NB4 (cell line): ENCODE data around the gene RTN4IP1.

Experiments used
- CTCF ChIP-seq: IDR thresholded peaks from one replicate; pipeline ENCODE4 v1.5.1; 2012; ENCODE audit warnings: low read depth, low read length
- TF ChIP-seq, protein P1 (sequence below): IDR thresholded peaks from 2 replicates; pipeline ENCODE4 v1.6.1; 2011; ENCODE audit warnings: low read depth, low read length

DNA sequence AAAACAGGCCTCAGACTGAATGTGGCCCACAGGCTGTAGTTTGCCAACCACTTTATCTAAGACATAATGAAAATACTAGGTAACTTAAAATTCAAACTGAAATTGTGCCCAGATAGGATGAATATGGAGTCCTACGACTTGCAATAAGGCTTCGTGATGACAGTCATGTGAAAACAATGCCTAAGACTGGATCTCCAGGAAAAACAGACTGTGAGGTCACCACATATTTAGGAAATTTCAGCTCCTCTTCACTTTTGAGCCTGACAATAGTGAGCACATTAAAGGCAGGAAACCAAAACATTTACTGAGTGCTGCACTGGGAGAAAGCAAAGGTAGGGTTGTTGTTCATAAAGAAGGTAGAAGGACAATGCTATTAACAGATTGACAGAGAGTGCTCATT, 50.0 kb downstream of the RTN4IP1 start:
- TF ChIP-seq, protein P1, sequence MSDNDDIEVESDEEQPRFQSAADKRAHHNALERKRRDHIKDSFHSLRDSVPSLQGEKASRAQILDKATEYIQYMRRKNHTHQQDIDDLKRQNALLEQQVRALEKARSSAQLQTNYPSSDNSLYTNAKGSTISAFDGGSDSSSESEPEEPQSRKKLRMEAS, result no peak
- no peak for TF ChIP-seq CTCF
